Hindlimb muscle (tissue), 1 donor: ENCODE results near the gene TM9SF4. TPM values are rescaled to one million over a fixed set of nuclear protein-coding genes. Genes with fewer than 3 reads are reported as not detected.

Source experiments
- DNase-seq: peaks from one replicate; pipeline ENCODE4 v3.0.0-alpha.2; 2013
- polyA plus RNA-seq: library from polyadenylated mRNA; unstranded; fragments of 120-200 nt; gene quantifications from one replicate; pipeline ENCODE4 v1.2.1, GENCODE V29; 2013; ENCODE audit not compliant: insufficient read length

Gene TM9SF4
- polyA plus RNA-seq, 1 donor = 42.4 TPM

GRCh38 chr20:32130352-32130751, 20.8 kb downstream of the TM9SF4 start:
- no peak for DNase-seq

- DNase-seq = no peak
Measured at GRCh38 chr20:32130965-32131364, 21.5 kb downstream of the TM9SF4 start.

- no peak for DNase-seq
Measured at GRCh38 chr20:32132911-32133549, 23.5 kb downstream of the TM9SF4 start.

- no peak for DNase-seq
Measured at GRCh38 chr20:32134026-32134425, 24.5 kb downstream of the TM9SF4 start.

GRCh38 chr20:32135983-32136515, 26.5 kb downstream of the TM9SF4 start:
- no peak for DNase-seq

GRCh38 chr20:32138921-32139320, 29.4 kb downstream of the TM9SF4 start:
- no peak for DNase-seq

- no peak for DNase-seq
Measured at GRCh38 chr20:32139947-32140346, 30.4 kb downstream of the TM9SF4 start.

GRCh38 chr20:32140603-32141002, 31.1 kb downstream of the TM9SF4 start:
- DNase-seq = no peak

- no peak for DNase-seq
Measured at GRCh38 chr20:32141465-32141980, 32.0 kb downstream of the TM9SF4 start.

- no peak for DNase-seq
Measured at GRCh38 chr20:32142088-32142487, 32.6 kb downstream of the TM9SF4 start.

- no peak for DNase-seq
Measured at GRCh38 chr20:32142991-32143390, 33.5 kb downstream of the TM9SF4 start.

- DNase-seq = no peak
Measured at GRCh38 chr20:32144898-32145662, 35.6 kb downstream of the TM9SF4 start.

GRCh38 chr20:32149566-32150170, 40.2 kb downstream of the TM9SF4 start:
- DNase-seq = no peak

GRCh38 chr20:32150291-32150848, 40.9 kb downstream of the TM9SF4 start:
- no peak for DNase-seq

- no peak for DNase-seq
Measured at GRCh38 chr20:32152421-32153155, 43.1 kb downstream of the TM9SF4 start.

GRCh38 chr20:32153156-32153665, 43.7 kb downstream of the TM9SF4 start:
- DNase-seq = no peak

GRCh38 chr20:32153771-32154170, 44.3 kb downstream of the TM9SF4 start:
- DNase-seq = no peak

GRCh38 chr20:32155017-32155981, 45.8 kb downstream of the TM9SF4 start:
- DNase-seq = peak; percentile 65

- no peak for DNase-seq
Measured at GRCh38 chr20:32157611-32158010, 48.1 kb downstream of the TM9SF4 start.

- DNase-seq = no peak
Measured at GRCh38 chr20:32158351-32158750, 48.8 kb downstream of the TM9SF4 start.
